Breast epithelium (tissue), 4 donors: Measurements from ENCODE around the gene CD83. TPM values are rescaled to one million over a fixed set of nuclear protein-coding genes. Genes with fewer than 3 reads are reported as not detected.

Source experiments
- DNase-seq, 2 donors: peaks; one replicate each; pipeline ENCODE4 v3.0.0-alpha.2; 2019; ENCODE audit warnings: low spot score in 2 of 2
- H3K27ac ChIP-seq, 2 donors: fragments of 200-600 bp; sonication (generic) in 1 of 2; one replicate each; pipeline ENCODE4 v1.5.1; 2016 to 2019; ENCODE audit warnings: mild to moderate bottlenecking in 1 of 2
- H3K27me3 ChIP-seq, 2 donors: fragments of 200-600 bp; sonication (generic) in 1 of 2; one replicate each; pipeline versions ENCODE4 v1.5.1 to v1.6.0; 2017 to 2019; ENCODE audit warnings: control low read depth in 1 of 2, mild to moderate bottlenecking in 1 of 2
- H3K36me3 ChIP-seq: fragments of 200-600 bp; one replicate; pipeline ENCODE4 v1.5.1; 2019
- H3K4me1 ChIP-seq, 2 donors: fragments of 200-600 bp; sonication (generic); one replicate each; pipeline ENCODE4 v1.5.1; 2016 to 2019; ENCODE audit warnings: control low read depth in 1 of 2
- H3K4me3 ChIP-seq, 3 donors: fragments of 200-600 bp; sonication (generic); 1 replicate in 2 of 3; 2 replicates in 1 of 3; pipeline ENCODE4 v1.5.1; 2016 to 2019; ENCODE audit warnings: mild to moderate bottlenecking in 3 of 3, moderate library complexity in 2 of 3
- H3K9me3 ChIP-seq, 2 donors: fragments of 200-600 bp; sonication (generic) in 1 of 2; one replicate each; pipeline ENCODE4 v1.5.1; 2016 to 2019; ENCODE audit warnings: control low read depth in 1 of 2
- CTCF ChIP-seq, 3 donors: fragments of 450-650 bp; IDR thresholded peaks; one replicate each; pipeline ENCODE4 v1.5.1; 2016 to 2017; ENCODE audit warnings: antibody characterized with exemption in 3 of 3, mild to moderate bottlenecking in 3 of 3, moderate library complexity in 3 of 3
- POLR2A ChIP-seq: fragments of 450-650 bp; IDR thresholded peaks from one replicate; pipeline ENCODE4 v1.6.1; 2016; ENCODE audit warnings: antibody characterized with exemption, mild to moderate bottlenecking, moderate library complexity
- POLR2AphosphoS5 ChIP-seq, 3 donors: sonication (generic); formaldehyde crosslinking; IDR thresholded peaks; one replicate each; pipeline ENCODE4 v1.6.1; 2017; ENCODE audit warnings: antibody characterized with exemption in 3 of 3
- intact Hi-C: fragments of 100-400 bp; cut with DNase I; formaldehyde crosslinking; loops from one replicate; pipeline ENCODE4 v1.15.1; 2023; ENCODE audit warnings: low total_unique reads
- total RNA-seq, 3 donors: library from RNA; depleted of rRNA; stranded (reverse); fragments of >200 nt; gene quantifications; one replicate each; pipeline ENCODE4 v1.1.0, GENCODE V29; 2016

CD83 gene
- total RNA-seq, 3 donors from 2014 or later = 2.9 to 18.4 (median 4.0) TPM

- intact Hi-C loops = no loop called here
- TF ChIP-seq POLR2A (no peak), POLR2AphosphoS5 (IDR thresholded peaks at IDR 0.05) (no peak), CTCF (IDR thresholded peaks at IDR 0.05) (no peak)
- Histone ChIP-seq H3K36me3 (no peaks in the 10 kb centered on the region), H3K9me3 (no peaks in the 10 kb centered on the region), H3K4me1 (no peaks in the 10 kb centered on the region), H3K27ac (no peak overlapping the region), H3K4me3 (no peak overlapping the region), H3K27me3 (no peaks in the 10 kb centered on the region)
- DNase-seq = no peak
Observed at GRCh38 chr6:14159090-14159489, 41.5 kb downstream of the CD83 start.

GRCh38 chr6:14162826-14163225 lies 45.3 kb downstream of the CD83 start:
- no peaks in the 10 kb centered on the region for H3K9me3 ChIP-seq
- no peaks in the 10 kb centered on the region for H3K27me3 ChIP-seq
- H3K27ac ChIP-seq = no peak overlapping the region
- H3K4me1 ChIP-seq = no peaks in the 10 kb centered on the region
- no peak for DNase-seq
- H3K4me3 ChIP-seq = no peak overlapping the region
- intact Hi-C loops = no loop called here
- TF ChIP-seq POLR2A (no peak), CTCF (IDR thresholded peaks at IDR 0.05) (no peak), POLR2AphosphoS5 (IDR thresholded peaks at IDR 0.05) (no peak)
- no peaks in the 10 kb centered on the region for H3K36me3 ChIP-seq

GRCh38 chr6:14165091-14165490 lies 47.5 kb downstream of the CD83 start:
- Histone ChIP-seq H3K27me3 (no peaks in the 10 kb centered on the region), H3K27ac (no peak overlapping the region), H3K36me3 (no peaks in the 10 kb centered on the region), H3K9me3 (peaks cover 6 to 10% of the 10 kb centered on the region in 2 donors), H3K4me1 (no peaks in the 10 kb centered on the region), H3K4me3 (no peak overlapping the region)
- DNase-seq = no peak
- intact Hi-C loops = no loop called here
- no peak for TF ChIP-seq POLR2A
- no peak for TF ChIP-seq POLR2AphosphoS5 (IDR thresholded peaks at IDR 0.05)
- TF ChIP-seq CTCF (IDR thresholded peaks at IDR 0.05) = no peak

- no peaks in the 10 kb centered on the region for H3K36me3 ChIP-seq
- intact Hi-C loops = no loop called here
Observed at GRCh38 chr6:14166839-14167238, 49.3 kb downstream of the CD83 start.

GRCh38 chr6:14170128-14170527 lies 52.6 kb downstream of the CD83 start:
- no peaks in the 10 kb centered on the region for H3K4me1 ChIP-seq
- TF ChIP-seq POLR2A (no peak), CTCF (IDR thresholded peaks at IDR 0.05) (no peak), POLR2AphosphoS5 (IDR thresholded peaks at IDR 0.05) (no peak)
- intact Hi-C loops = no loop called here
- H3K36me3 ChIP-seq = no peaks in the 10 kb centered on the region
- H3K4me3 ChIP-seq = no peak overlapping the region
- H3K27ac ChIP-seq = no peak overlapping the region
- peaks cover 9 to 16% of the 10 kb centered on the region in 2 donors for H3K9me3 ChIP-seq
- H3K27me3 ChIP-seq = no peaks in the 10 kb centered on the region
- DNase-seq = no peak

More at GRCh38 chr6:14166839-14167238, 49.3 kb downstream of the CD83 start:
- H3K4me1 ChIP-seq = no peaks in the 10 kb centered on the region
- H3K27me3 ChIP-seq = no peaks in the 10 kb centered on the region
- H3K4me3 ChIP-seq = no peak overlapping the region
- no peak for TF ChIP-seq POLR2A
- TF ChIP-seq CTCF (IDR thresholded peaks at IDR 0.05) = no peak
- no peak overlapping the region for H3K27ac ChIP-seq
- no peak for DNase-seq
- H3K9me3 ChIP-seq = peaks cover 9 to 16% of the 10 kb centered on the region in 2 donors
